GM12891 (cell line): ENCODE measurements around the gene PRKCE.
A peak's percentile ranks its signal among the peaks of the same experiment; 100 is the strongest.

Source experiments
- PAX5 ChIP-seq: IDR thresholded peaks from 2 replicates; pipeline ENCODE4 v1.6.1; 2011; ENCODE audit warnings: low read length, moderate library complexity, mild to moderate bottlenecking; ENCODE audit not compliant: insufficient read depth, severe bottlenecking
- POLR2A ChIP-seq: IDR thresholded peaks from 2 replicates; pipeline ENCODE4 v1.6.1; 2011; ENCODE audit warnings: low read depth, low read length, control low read depth
- POLR2AphosphoS5 ChIP-seq: IDR thresholded peaks from 2 replicates; pipeline ENCODE4 v1.6.1; 2011; ENCODE audit warnings: low read depth, low read length, control low read depth
- SPI1 ChIP-seq: IDR thresholded peaks from 2 replicates; pipeline ENCODE4 v1.6.1; 2011; ENCODE audit warnings: low read depth, low read length, control low read depth

DNA sequence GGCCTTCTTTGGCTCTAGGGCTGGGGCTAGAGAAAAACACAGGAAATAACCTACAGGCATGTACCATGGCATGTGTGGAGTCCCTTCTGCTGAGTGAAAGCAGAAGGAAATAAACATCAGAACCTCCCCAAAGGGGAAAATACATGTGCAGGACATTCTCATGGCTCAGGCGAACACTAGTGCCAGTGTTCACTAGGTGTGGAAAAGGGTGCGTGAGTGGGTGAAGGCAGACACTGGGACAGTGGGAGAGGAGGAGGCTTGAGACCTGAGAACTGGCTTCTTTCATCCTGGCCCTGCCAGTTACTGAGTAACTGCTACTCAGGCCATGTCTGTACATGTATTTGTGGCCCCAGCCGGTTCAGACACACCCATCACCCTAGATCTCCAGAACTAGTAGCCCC lies 268.2 kb downstream of the PRKCE start:
- TF ChIP-seq POLR2AphosphoS5: no peak
- no peak for TF ChIP-seq PAX5
- 0 out of 2 replicates have a peak, but pooled peaks have one; percentile 24 for TF ChIP-seq POLR2A
- TF ChIP-seq SPI1: no peak
